Measurements from ENCODE around the gene PCDHGA11. TPM values are rescaled to one million over a fixed set of nuclear protein-coding genes. Genes with fewer than 3 reads are reported as not detected.

PCDHGA11 gene
- total and polyA plus RNA-seq, 2 of the 4 experiments (the other 2 are of a cell fraction): 5.4 to 6.9 TPM

GRCh38 chr5:141383345-141383744 lies 37.5 kb upstream of the PCDHGA11 start:
- H3K18ac ChIP-seq (ENCODE audit: low read depth, low read length): no peak overlapping the region
- H2BK15ac ChIP-seq (ENCODE audit: low read depth, low read length): no peak overlapping the region
- peaks cover 2 to 7% of the 10 kb centered on the region in 2 experiments; a peak in 3 of 4 replicates for H3K79me1 ChIP-seq (ENCODE audit: low read depth in 1 of 2, low read length in 2 of 2)
- H3K4me3 ChIP-seq (ENCODE audit: insufficient read depth, low read depth, low read length): peak overlapping the region; percentile 83
- no peak overlapping the region; the same call in 1 of the 2 replicates for H3K14ac ChIP-seq (replicated peaks; ENCODE audit: low read depth, low read length)
- H3K9me1 ChIP-seq (ENCODE audit: insufficient read depth, low read length): no peaks in the 10 kb centered on the region
- H2AK9ac ChIP-seq (replicated peaks; ENCODE audit: low read depth, low read length, poor library complexity): peak overlapping the region; percentile 72
- no peaks in the 10 kb centered on the region for H3K27me3 ChIP-seq (ENCODE audit: control insufficient read depth, insufficient read depth, low read length)
- peak overlapping the region; percentile 4 for H3K4me2 ChIP-seq (ENCODE audit: low read depth, low read length)
- no peak overlapping the region for H3K56ac ChIP-seq (ENCODE audit: extremely low read depth, insufficient read depth, low read length)
- dilution Hi-C loops (cut with HindIII; ENCODE audit: low sequenced_read_pairs, unreplicated experiment) (no loop called here), intact Hi-C loops (cut with micrococcal nuclease) (no loop called here), in situ Hi-C loops (cut with MboI; ENCODE audit: low sequenced_read_pairs) (no loop called here)
- 24% methylated on average over 10 of the region's 21 CpGs; no CpG with 5 or more reads in 1 of the 2 experiments for WGBS, 2 experiments (ENCODE audit: extremely low coverage in 2 of 2, insufficient read length in 1 of 2)
- no peak overlapping the region for H4K91ac ChIP-seq (ENCODE audit: insufficient read depth, low read depth, low read length)
- no peak overlapping the region; the same call in 1 of the 2 replicates for H4K5ac ChIP-seq (ENCODE audit: low read depth, low read length)
- H3K4ac ChIP-seq (ENCODE audit: low read depth, low read length): no peak overlapping the region
- H2AK5ac ChIP-seq (ENCODE audit: low read depth, low read length): no peak overlapping the region
- no peak overlapping the region for H2BK5ac ChIP-seq (ENCODE audit: low read depth, low read length, poor library complexity, severe bottlenecking)
- no peaks in the 10 kb centered on the region; the same call in 1 of the 2 replicates for H3K4me1 ChIP-seq (ENCODE audit: control insufficient read depth, insufficient read depth, low read length)
- no peak for ATAC-seq (ENCODE audit: low read depth)
- no peak overlapping the region for H3K9ac ChIP-seq (ENCODE audit: low read depth, low read length)
- H2BK120ac ChIP-seq (ENCODE audit: low read depth, low read length): no peak overlapping the region
- no peak for DNase-seq
- peaks cover 3% of the 10 kb centered on the region; the same call in 1 of the 2 replicates for H3K36me3 ChIP-seq (ENCODE audit: control insufficient read depth, insufficient read depth, low read length)
- H4K8ac ChIP-seq (ENCODE audit: low read depth in 2 of 2, low read length in 2 of 2): peak overlapping the region in 1 of 2 experiments; percentile 58; a peak in 1 of 4 replicates
- peak overlapping the region; percentile 81 for H2AFZ ChIP-seq (replicated peaks; ENCODE audit: low read length, poor library complexity)
- ChIA-PET POLR2A (ENCODE audit: unreplicated experiment) (no interaction called here), CTCF (no interaction called here)
- no peak for TF ChIP-seq CEBPB (IDR thresholded peaks at IDR 0.05; ENCODE audit: low read depth, low read length)
- no peak for TF ChIP-seq USF2 (IDR thresholded peaks at IDR 0.05; ENCODE audit: low read depth, low read length)
- no peak for TF ChIP-seq MXI1 (IDR thresholded peaks at IDR 0.05; ENCODE audit: borderline replicate concordance, low read depth, low read length)
- H3K9me3 ChIP-seq (ENCODE audit: control insufficient read depth, insufficient read depth, low read length): peaks cover 30% of the 10 kb centered on the region
- no peak overlapping the region for H3K27ac ChIP-seq (ENCODE audit: insufficient read depth, low read length)
- no peak overlapping the region for H2BK20ac ChIP-seq (ENCODE audit: low read depth, low read length)
- no peak overlapping the region; the same call in 1 of the 2 replicates for H3K23ac ChIP-seq (ENCODE audit: low read depth, low read length)
- BruUV-seq (replicated peaks): no TSS peak
- H4K20me1 ChIP-seq (ENCODE audit: insufficient read depth, low read length): no peaks in the 10 kb centered on the region
